HG02970 (cell line): ENCODE results near the gene PAQR4.

Source experiments
- ATAC-seq: cut with Tn5 transposase; IDR thresholded peaks from one replicate; pipeline ENCODE4 v1.9.1; 2021; ENCODE audit warnings: mild to moderate bottlenecking, moderate library complexity, moderate number of reproducible peaks; ENCODE audit not compliant: unreplicated experiment, low FRiP score

PAQR4 gene

DNA sequence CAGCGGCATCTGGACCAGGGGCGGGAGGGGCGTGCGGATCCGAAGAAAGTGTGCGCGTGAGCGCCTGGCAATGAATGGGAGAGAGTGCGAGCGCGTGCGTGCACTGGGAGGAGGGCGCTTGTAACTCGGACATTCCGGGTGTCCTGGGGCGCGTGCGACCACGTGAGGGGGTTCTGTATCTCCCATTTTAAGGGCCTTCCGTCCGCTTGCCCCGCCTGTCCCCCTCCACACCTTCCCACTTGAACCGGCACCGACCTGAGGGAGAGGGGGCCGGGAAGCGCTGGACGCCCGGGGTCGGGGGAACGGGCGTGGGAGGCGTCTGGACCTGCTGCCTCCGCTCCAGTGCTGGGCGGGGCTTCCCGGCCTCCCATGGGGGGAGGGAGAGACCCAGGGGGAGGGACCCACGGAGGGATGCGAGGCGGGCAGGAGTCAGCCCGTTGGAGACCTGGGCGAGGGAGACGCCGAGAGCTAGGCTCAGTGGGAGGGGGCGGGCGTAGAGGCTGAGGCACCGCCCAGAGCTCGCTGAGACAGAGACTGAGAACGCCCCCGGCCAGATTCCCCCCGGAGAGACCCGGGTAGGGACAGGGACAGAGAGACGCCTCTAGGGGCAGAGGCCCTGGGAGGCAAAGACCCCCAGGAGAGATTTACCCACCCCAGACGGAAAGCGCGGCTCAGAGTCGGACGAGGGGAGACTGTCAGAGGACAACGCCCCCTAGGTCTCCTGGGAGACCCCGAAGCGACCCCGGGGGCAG is 5.2 kb upstream of the PAQR4 start, which contains the start of gene KREMEN2:
TSS of gene KREMEN2 (plus strand) at position 553 of the 752 bp plus-strand sequence. CDS start 246 bp downstream, outside the sequence.
- no peak for ATAC-seq

DNA sequence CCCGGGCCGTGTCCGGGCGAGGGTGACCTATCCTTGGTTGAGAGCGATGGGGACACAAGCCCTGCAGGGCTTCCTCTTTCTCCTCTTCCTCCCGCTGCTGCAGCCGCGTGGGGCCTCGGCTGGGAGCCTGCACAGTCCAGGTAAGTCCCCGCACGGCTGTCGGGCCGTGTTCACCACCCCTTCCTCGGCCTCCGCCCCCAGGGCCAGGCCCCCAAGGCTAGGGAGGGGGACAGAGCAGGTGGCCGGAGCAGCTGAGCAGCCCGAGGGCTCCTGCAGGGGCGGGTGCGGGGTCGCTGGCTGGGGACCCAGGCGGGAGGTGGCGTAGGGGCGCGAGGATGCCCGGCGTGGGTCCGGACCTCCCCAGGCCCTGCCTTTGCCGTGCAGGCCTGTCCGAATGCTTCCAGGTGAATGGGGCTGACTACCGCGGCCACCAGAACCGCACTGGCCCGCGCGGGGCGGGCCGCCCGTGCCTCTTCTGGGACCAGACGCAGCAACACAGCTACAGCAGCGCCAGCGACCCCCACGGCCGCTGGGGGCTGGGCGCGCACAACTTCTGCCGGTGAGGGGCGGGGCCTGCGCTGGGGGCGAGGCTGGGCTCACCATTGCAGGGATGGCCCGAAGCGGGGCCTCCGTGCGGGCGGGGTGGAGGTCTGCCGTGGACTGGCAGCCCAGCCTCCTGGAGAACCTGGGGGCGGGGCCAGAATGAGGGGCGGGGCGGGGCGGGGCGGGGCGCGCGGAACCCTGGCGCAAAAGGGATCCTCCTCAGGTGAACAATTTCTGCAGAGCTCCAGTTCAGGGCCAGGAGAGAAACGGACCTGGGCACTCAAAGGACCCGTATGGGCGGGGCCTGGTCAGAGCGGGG is 4.4 kb upstream of the PAQR4 start:
- no peak for ATAC-seq

DNA sequence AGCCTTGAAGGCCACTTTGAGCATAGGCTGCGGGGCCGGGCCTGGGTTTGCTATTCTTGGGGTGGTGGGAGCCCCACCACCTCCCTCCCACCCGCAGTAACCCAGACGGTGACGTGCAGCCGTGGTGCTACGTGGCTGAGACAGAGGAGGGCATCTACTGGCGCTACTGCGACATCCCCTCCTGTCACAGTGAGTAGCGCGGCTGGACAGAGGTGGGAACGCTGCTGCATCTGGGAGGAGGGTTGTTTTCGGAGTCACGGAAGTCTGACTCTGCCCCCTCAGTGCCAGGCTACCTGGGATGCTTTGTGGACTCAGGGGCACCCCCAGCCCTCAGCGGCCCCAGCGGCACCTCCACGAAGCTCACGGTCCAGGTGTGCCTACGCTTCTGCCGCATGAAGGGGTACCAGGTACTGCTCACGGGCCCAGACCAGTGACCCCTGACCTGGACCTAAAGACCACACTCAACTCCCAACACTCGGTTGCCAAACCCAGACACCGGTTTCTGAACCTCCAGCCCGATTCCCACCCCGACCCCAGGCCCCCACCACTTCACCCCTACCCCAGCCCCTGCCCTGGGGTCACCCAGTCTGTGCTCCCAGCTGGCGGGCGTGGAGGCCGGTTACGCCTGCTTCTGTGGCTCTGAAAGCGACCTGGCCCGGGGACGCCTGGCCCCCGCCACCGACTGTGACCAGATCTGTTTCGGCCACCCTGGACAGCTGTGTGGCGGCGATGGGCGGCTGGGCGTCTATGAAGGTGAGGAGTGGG is 2.9 kb upstream of the PAQR4 start:
- ATAC-seq = no peak

DNA sequence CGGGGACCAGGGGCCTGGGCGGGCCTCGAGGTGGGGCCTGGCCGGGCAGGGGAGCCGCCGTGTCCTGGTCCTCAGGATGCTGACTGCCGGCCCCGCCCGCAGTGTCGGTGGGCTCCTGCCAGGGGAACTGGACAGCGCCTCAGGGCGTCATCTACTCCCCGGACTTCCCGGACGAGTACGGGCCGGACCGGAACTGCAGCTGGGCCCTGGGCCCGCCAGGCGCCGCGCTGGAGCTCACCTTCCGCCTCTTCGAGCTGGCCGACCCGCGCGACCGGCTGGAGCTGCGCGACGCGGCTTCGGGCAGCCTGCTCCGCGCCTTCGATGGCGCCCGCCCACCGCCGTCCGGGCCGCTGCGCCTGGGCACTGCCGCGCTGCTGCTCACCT is 2.3 kb upstream of the PAQR4 start:
- ATAC-seq = no peak

DNA sequence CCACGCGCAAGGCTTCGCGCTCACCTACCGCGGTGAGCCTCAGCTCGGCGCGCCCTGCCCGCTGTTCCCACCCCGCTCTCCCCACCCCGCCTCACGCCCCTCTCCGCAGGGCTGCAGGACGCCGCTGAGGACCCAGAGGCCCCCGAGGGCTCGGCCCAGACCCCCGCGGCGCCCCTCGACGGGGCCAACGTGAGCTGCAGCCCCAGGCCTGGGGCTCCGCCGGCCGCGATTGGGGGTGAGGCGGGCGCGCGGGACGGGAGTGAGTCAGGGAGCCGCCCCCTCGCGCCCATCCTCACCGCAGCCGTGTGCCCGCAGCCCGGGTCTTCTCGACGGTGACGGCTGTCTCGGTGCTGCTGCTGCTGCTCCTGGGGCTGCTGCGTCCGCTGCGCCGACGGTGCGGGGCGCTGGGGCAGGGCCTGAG is 1.9 kb upstream of the PAQR4 start:
- ATAC-seq = no peak

DNA sequence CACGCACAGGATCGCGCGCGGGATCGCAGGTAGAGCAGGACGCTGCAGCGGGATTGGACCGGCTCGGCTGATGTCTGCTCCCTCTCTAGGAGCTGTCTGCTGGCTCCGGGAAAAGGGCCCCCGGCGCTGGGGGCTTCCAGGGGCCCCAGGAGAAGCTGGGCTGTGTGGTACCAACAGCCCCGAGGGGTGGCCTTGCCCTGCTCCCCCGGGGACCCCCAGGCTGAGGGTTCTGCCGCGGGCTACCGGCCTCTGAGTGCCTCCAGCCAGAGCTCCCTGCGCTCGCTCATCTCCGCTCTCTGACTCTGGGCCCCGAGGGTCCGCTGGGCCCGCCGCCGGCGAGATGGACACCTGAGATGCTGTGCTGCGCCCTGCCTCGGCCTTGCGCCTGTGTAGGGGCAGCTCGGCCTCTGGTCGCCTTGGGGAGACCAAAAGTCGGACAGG is 1.4 kb upstream of the PAQR4 start:
- no peak for ATAC-seq

DNA sequence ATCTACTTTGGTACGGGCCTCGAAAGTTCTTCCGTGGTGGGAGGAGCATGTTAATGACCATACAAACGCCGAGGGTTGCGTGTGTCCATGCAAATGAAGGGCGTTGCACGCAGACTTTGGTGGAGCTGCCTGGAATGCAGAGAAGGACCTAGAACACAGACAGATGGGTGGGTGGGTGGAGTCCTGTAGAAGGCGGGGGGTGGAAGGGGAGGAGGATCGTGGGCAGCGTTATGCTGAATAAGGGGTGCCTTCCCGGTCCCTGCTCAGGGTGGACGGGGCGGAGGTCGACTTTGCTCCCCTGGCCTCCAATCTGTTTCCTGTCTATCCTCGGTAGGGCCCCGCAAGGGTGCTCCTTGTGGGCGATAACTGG is 795 bp upstream of the PAQR4 start:
- ATAC-seq = no peak

DNA sequence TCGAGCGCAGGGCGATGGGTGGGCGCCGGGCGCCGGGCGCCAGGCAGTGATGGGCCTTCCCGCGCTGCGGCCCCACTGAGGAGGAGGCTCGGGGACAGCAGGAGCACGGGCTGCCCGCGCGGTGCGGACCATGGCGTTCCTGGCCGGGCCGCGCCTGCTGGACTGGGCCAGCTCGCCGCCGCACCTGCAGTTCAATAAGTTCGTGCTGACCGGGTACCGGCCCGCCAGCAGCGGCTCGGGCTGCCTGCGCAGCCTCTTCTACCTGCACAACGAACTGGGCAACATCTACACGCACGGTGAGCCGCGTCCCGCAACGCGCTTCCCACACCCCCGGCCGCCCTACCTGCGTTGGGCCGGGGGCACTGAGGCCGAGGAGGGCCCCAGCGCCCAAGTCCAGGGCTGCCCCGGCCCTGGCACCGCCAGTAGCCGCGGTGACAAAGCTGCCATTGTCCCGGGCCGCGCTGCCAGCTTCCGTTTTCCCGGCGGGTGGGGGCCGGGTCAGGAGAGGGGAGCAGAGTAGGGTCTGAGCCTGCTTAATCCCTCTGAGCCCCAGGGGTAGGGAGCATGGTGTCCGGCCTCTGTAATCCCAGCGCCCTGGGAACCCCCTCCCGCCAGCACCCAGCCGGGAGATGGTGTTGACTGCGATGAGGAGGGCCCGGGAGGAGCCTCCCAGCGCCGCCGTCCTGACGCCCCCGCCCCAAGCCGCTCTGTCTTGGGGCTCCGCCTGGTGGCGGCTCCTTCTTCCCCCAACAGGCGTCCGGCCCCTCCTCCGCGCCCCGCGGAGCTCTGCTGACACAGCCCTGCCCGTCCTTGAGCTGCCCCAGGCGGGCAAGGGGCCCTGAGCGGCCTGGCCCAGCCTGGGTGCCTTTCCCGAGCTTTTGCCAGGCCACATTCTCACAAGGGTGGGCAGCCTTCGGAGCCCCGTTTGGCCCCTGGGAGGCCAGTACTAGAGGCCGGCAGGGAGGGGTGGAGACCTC is 685 bp downstream of the PAQR4 start:
- ATAC-seq = peak; percentile 33

DNA sequence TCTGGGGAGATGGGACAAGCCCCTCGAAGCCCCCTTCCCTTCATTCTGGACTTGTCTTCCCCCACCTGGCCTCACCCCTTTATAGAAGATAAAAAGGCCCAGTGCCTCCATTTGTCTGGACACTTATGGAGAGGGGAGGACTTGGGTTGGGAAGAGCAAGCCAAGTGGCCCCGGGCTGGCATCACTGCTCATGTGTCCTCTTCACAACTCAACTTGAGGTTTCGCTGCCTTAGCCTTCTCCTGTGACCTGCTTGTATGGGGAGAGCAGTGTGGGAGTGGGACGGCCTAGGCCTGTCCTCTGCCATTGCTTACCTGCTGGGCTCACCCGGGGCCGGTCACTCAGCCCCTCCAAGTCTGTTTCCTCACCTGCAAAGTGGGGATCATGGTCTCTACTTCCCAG is 1.4 kb downstream of the PAQR4 start:
- no peak for ATAC-seq

DNA sequence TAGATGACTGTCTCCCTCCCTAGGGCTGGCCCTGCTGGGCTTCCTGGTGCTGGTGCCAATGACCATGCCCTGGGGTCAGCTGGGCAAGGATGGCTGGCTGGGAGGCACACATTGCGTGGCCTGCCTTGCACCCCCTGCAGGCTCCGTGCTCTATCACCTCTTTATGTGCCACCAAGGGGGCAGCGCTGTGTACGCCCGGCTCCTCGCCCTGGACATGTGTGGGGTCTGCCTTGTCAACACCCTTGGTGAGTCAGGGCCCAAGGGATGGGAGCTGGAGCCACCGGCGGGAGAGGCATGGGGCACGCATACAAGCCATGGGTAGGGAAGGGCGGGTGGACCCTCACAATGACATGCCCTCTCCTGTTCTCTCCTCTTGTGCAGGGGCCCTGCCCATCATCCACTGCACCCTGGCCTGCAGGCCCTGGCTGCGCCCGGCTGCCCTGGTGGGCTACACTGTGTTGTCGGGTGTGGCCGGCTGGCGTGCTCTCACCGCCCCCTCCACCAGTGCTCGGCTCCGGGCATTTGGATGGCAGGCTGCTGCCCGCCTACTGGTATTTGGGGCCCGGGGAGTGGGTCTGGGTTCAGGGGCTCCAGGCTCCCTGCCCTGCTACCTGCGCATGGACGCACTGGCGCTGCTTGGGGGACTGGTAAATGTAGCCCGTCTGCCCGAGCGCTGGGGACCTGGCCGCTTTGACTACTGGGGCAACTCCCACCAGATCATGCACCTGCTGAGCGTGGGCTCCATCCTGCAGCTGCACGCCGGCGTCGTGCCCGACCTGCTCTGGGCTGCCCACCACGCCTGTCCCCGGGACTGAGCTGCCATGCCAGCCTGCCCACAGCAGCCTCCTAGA is 2.2 kb downstream of the PAQR4 start:
- ATAC-seq = no peak

DNA sequence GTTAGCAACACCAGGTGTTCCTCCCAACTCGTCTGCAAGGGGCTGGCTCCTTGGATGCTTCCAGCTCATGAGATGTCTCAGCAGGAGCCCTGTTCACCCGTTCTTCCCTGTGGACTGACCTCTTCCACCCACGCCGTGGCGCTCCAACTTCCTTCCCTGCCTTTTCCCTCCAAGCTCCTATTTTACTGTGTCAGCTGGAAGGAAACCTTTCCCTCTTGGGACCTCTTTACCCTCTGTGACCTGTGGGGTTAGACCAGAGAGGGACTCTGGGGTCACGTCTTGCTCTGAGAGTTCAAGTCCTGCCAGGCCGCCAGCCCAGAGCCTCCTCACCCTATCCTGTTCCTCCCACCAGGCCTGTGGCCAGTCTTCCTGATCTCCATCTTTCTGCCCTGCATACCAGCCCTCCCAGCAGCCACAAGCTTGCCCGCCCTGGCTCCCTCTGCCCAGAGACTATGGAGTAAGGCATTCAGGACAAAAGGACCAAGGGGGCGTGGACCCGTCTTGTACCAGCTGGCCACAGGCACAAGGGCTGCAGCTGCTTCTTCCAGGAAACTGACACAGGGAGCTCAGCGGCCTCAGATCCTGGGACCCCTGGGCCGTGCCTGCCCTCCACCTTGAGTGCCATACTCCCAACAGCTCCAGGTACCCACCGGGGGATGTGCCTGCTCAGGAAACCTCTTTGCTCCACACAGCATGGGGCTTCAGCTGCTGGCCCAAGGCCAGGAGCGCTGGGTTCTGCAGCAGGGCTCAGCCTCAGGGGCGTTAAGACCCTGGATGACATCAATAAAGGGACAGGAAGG is 3.0 kb downstream of the PAQR4 start:
- no peak for ATAC-seq

DNA sequence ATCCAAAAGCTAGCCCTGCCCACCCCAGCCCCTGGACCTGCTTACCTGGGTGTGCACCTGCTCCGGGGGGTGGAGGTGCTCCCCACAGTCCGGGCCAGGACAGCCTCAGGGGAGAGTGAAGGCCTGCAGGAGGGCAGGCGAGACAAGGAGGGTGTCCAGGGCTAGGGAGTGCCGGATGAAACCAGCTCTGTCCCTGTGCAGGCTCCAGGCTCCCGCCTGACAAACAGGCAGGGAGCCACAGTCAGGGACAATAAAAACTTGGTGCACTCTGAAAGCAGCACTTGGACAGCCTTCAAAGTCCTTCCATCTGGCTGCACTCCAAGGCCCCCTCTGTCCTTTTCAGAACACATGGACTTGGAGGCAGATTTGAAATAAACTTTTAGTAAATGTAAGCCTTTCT is 3.9 kb downstream of the PAQR4 start:
- no peak for ATAC-seq

DNA sequence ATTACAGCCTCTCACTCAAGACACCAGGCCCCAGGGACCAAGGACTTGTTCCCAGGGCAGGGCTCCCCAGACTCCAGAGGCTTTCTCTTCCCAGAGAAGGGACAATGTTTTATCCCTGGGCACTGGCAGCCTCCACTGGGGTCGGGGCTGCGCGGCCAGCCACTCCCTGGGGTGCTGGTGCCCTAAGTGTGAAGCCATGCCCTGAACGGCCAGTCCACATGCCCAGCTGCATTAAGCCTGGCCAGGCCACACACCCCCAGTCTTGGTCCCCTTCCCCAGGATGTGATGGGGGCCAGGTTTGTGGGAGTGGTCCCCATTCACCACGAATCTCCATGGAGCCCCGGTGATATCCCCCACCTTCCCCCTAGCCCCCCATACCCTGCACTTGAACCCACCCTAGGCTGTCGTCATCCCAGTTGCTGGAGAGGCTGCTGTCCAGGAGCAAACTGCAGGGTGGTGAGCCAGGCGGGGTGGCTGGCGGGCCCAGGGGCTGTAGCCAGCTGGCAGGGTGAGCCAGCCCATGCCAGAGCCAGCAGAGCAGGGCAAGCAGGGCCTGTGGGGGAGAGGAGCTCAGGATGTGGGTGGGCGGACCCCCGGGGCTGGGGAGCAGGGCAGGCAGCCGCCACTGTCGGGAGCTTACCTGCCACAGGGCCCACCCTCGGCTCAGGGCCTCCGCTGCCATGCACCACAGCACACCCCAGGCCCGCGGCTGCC is 4.6 kb downstream of the PAQR4 start:
- ATAC-seq = no peak

DNA sequence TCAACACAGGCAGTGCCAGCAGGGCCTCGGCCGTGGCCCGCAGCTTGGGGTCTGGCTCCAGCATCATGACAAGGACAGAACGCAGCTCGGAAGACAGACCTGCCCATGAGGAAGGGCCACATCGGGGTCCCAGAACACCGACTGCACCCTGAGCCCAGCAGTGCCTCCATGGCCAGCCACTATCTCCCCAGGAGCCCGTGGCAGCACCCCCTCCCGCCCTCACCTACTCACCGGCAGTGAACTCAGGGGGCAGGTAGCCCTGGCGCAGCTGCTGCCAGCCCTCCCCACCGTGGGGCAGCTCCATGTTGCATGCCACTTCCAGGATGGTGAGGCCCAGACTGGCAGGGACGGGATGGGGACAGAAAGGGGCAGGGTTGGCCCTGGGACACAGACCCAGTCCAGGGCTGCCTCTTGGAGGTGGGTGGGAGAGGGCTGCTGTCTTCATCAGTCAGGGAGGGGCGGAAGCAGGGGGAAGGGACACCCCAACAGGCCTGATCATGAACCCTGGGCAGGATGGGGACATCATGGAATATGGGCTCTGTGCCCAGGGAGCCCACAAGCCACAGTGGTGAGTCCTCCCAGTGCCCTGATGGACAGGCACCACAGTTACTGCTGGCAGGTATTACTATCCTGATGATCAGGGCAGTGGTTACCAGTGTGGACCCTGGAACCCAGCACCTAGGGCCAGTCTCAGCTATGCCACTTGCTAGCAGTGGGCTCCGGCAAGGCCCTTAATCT is 5.3 kb downstream of the PAQR4 start:
- ATAC-seq = no peak

DNA sequence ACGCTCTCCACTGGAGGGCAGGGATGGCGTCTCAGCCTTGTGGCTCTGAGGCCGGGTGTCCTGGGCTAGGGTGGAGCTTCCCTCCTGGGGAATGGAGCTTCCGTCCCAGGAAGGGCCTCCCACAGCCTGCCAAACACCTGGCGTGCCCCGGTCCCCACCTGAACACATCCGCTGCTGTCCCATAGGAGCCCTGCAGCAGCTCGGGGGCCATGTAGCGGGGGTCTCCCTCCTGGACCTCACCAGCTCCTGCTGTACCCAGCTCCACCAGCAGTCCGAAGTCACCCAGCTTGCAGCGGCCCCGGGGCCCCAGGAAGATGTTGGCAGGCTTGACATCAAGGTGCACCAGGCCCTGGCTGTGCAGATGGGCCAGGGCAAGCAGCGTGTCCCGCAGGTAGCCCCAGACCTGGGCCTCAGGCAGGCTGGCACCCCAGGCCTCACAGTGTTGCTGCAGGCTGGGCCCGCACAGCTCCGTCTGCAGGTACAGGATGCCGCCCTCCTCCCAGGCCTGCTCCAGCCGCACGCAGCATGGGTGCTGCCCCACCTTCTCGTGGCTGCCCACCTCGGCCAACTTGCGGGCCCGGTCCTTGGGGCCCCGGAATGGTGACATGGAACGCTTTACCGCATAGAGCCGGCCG is 6.1 kb downstream of the PAQR4 start:
- no peak for ATAC-seq

DNA sequence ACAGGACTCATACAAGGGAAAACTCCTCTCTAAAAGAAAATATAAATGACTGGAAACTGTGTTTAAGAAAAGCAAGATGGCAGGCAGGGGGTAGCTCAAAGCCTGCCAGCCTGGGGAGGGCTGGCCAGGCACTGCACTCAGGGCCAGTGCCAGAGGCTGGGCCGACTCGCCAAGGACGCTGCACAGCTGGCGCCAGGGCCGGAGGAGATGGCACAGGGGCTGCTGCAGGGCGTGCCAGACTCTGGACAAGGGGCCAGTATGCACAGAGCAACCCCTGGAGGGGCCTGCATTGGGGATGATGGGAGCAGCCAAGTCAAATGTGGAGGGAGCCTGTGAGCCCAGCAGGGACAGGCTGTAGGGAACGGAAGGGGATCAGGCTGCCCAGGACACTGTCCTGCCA is 7.1 kb downstream of the PAQR4 start:
- no peak for ATAC-seq
